GM19023 (cell line): ENCODE results near the gene COQ4.
"Not testable (repeated sequence)": the region's sequence is repeated elsewhere in the genome, so short reads cannot be mapped to it uniquely, and the experiment has no call there.

Experiments used
- ATAC-seq: cut with Tn5 transposase; IDR thresholded peaks from one replicate; pipeline ENCODE4 v1.9.1; 2021; ENCODE audit warnings: mild to moderate bottlenecking, moderate library complexity; ENCODE audit not compliant: unreplicated experiment

The COQ4 gene

GRCh38 chr9:128298535-128299482 lies 23.8 kb upstream of the COQ4 start:
- ATAC-seq, result no peak

- ATAC-seq, result no peak
Observed at GRCh38 chr9:128304136-128304970, 18.3 kb upstream of the COQ4 start.

GRCh38 chr9:128304971-128305288 lies 17.7 kb upstream of the COQ4 start:
- ATAC-seq, result no peak

GRCh38 chr9:128309551-128309950 lies 13.1 kb upstream of the COQ4 start:
- no peak for ATAC-seq

- ATAC-seq, result no peak
Observed at GRCh38 chr9:128310461-128310860, 12.2 kb upstream of the COQ4 start.

- no peak for ATAC-seq
Observed at GRCh38 chr9:128314697-128315096, 7.9 kb upstream of the COQ4 start.

- ATAC-seq, result no peak
Observed at GRCh38 chr9:128316421-128316820, 6.2 kb upstream of the COQ4 start.

GRCh38 chr9:128317629-128318028 lies 5.0 kb upstream of the COQ4 start:
- ATAC-seq, result no peak

GRCh38 chr9:128321343-128321742 lies 1.3 kb upstream of the COQ4 start:
- no peak for ATAC-seq

- peak; percentile 3 for ATAC-seq
Observed at GRCh38 chr9:128321879-128322403, 698 bp upstream of the COQ4 start.

GRCh38 chr9:128323212-128323730 lies 632 bp downstream of the COQ4 start:
- ATAC-seq, result no peak

GRCh38 chr9:128323791-128324190 lies 1.2 kb downstream of the COQ4 start:
- ATAC-seq, result no peak

GRCh38 chr9:128324401-128324800 lies 1.8 kb downstream of the COQ4 start:
- no peak for ATAC-seq

- no peak for ATAC-seq
Observed at GRCh38 chr9:128325629-128326028, 3.0 kb downstream of the COQ4 start.

GRCh38 chr9:128333451-128333869 lies 10.8 kb downstream of the COQ4 start:
- no peak for ATAC-seq

- ATAC-seq, result no peak
Observed at GRCh38 chr9:128335161-128335560, 12.5 kb downstream of the COQ4 start.

GRCh38 chr9:128335914-128336313 lies 13.3 kb downstream of the COQ4 start:
- no peak for ATAC-seq

GRCh38 chr9:128337936-128338335 lies 15.3 kb downstream of the COQ4 start:
- no peak for ATAC-seq

- not testable (repeated sequence) for ATAC-seq
Observed at GRCh38 chr9:128338852-128339614, 16.4 kb downstream of the COQ4 start.

GRCh38 chr9:128339761-128340690 lies 17.4 kb downstream of the COQ4 start, which contains the start of gene SLC27A4:
SLC27A4 (plus strand) TSS chr9:128340527; CDS start chr9:128343133, 2,606 bp downstream.
- peak; percentile 79 for ATAC-seq
